Pulmonary artery endothelial cell (primary cell): ENCODE results near the gene EFEMP2. TPM values are rescaled to one million over a fixed set of nuclear protein-coding genes. Genes with fewer than 3 reads are reported as not detected.

Experiments used
- DNase-seq: peaks from one replicate; pipeline ENCODE4 v3.0.0-alpha.2; 2011; ENCODE audit warnings: low read depth, low spot score
- total RNA-seq: library from RNA; depleted of rRNA; stranded (reverse); fragments of >200 nt; gene quantifications from 2 replicates; pipeline ENCODE4 v1.2.3, GENCODE V29; 2014

EFEMP2 gene
- total RNA-seq = 23.9 and 32.8 TPM in 2 replicates

GRCh38 chr11:65872586-65873317 lies at the start of gene EFEMP2:
Gene EFEMP2 (minus strand): TSS chr11:65872800. CDS start chr11:65872354, 446 bp downstream.
- no peak for DNase-seq

GRCh38 chr11:65921876-65922275 lies 49.3 kb upstream of the EFEMP2 start:
- no peak for DNase-seq

- DNase-seq = no peak
Measured at GRCh38 chr11:65921033-65921555, 48.5 kb upstream of the EFEMP2 start.

GRCh38 chr11:65920372-65920802 lies 47.8 kb upstream of the EFEMP2 start:
- no peak for DNase-seq

GRCh38 chr11:65919573-65920371 lies 47.2 kb upstream of the EFEMP2 start:
- no peak for DNase-seq

- peak; percentile 95 for DNase-seq
Measured at GRCh38 chr11:65919141-65919572, 46.6 kb upstream of the EFEMP2 start, which contains the start of gene DRAP1. Gene DRAP1 (plus strand): TSS chr11:65919426. CDS start chr11:65919502, 76 bp downstream.

GRCh38 chr11:65918211-65919140 lies 45.9 kb upstream of the EFEMP2 start, which contains the start of gene C11orf68:
Gene C11orf68 (minus strand): TSS chr11:65919062. CDS start chr11:65919031, 31 bp downstream.
- DNase-seq = no peak

GRCh38 chr11:65917434-65918210 lies 45.0 kb upstream of the EFEMP2 start:
- no peak for DNase-seq

- DNase-seq = no peak
Measured at GRCh38 chr11:65917077-65917433, 44.5 kb upstream of the EFEMP2 start.

- DNase-seq = no peak
Measured at GRCh38 chr11:65916391-65916790, 43.8 kb upstream of the EFEMP2 start.

GRCh38 chr11:65915821-65916251 lies 43.2 kb upstream of the EFEMP2 start:
- peak; percentile 85 for DNase-seq

GRCh38 chr11:65915101-65915820 lies 42.7 kb upstream of the EFEMP2 start:
- DNase-seq = no peak

GRCh38 chr11:65912845-65913244 lies 40.2 kb upstream of the EFEMP2 start:
- no peak for DNase-seq

GRCh38 chr11:65911682-65912568 lies 39.3 kb upstream of the EFEMP2 start:
- DNase-seq = no peak

GRCh38 chr11:65907878-65908277 lies 35.3 kb upstream of the EFEMP2 start:
- DNase-seq = no peak

- DNase-seq = no peak
Measured at GRCh38 chr11:65906602-65907001, 34.0 kb upstream of the EFEMP2 start.

GRCh38 chr11:65903715-65904114 lies 31.1 kb upstream of the EFEMP2 start:
- no peak for DNase-seq

GRCh38 chr11:65903068-65903481 lies 30.5 kb upstream of the EFEMP2 start:
- no peak for DNase-seq

GRCh38 chr11:65900899-65901180 lies 28.2 kb upstream of the EFEMP2 start:
- DNase-seq = no peak
